H1 (cell line): Measurements from ENCODE around the gene AKT1S1. TPM values are rescaled to one million over a fixed set of nuclear protein-coding genes. Genes with fewer than 3 reads are reported as not detected.

Source experiments
- CTCF ChIA-PET: fragments of 300-600 bp; sonication (Branson Sonifier 250); formaldehyde crosslinking; loops from one replicate; lab custom pipeline; 2021; ENCODE audit not compliant: partially characterized antibody; lab: Charles Lee
- POLR2A ChIA-PET: fragments of 300-600 bp; sonication (Branson Sonifier 250); formaldehyde crosslinking; loops from one replicate; lab custom pipeline; 2021; ENCODE audit warnings: inconsistent platforms; ENCODE audit not compliant: partially characterized antibody; lab: Charles Lee
- DNase-seq, 2 experiments: peaks; one replicate each; pipeline versions ENCODE4 v3.0.0 to v3.0.0-alpha.2; 2010 to 2022; ENCODE audit warnings: low spot score in 2 of 2, low read depth in 1 of 2, mixed read lengths in 1 of 2
- FAIRE-seq: peaks from 2 replicates; lab custom pipeline; 2011; peaks lifted over from hg19 to GRCh38; lab: Jason Lieb, UNC
- H2AFZ ChIP-seq: 2 replicates; pipeline ENCODE4 v1.8.1; 2012; ENCODE audit warnings: low read length, inconsistent platforms
- H2AK5ac ChIP-seq: 2 replicates; pipeline ENCODE4 v1.6.1; 2013; ENCODE audit warnings: low read depth, low read length
- H2BK120ac ChIP-seq: replicated peaks from 2 replicates; pipeline ENCODE3; 2013; ENCODE audit warnings: low read depth, low read length, inconsistent platforms
- H2BK12ac ChIP-seq: 2 replicates; pipeline ENCODE4 v1.6.1; 2013; ENCODE audit warnings: low read depth, low read length
- H2BK15ac ChIP-seq: 2 replicates; pipeline ENCODE4 v1.6.1; 2013; ENCODE audit warnings: low read length
- H2BK20ac ChIP-seq: 2 replicates; pipeline ENCODE4 v1.6.1; 2013; ENCODE audit warnings: low read length
- H2BK5ac ChIP-seq: 2 replicates; pipeline ENCODE4 v1.6.1; 2013; ENCODE audit warnings: low read depth, low read length
- H3K14ac ChIP-seq: 2 replicates; pipeline ENCODE4 v1.6.1; 2013; ENCODE audit warnings: inconsistent platforms; ENCODE audit not compliant: insufficient read length
- H3K18ac ChIP-seq: 2 replicates; pipeline ENCODE4 v1.6.1; 2013; ENCODE audit warnings: low read length; ENCODE audit errors: extremely low read depth
- H3K23ac ChIP-seq: 2 replicates; pipeline ENCODE4 v1.6.1; 2013; ENCODE audit warnings: inconsistent platforms; ENCODE audit not compliant: insufficient read length
- H3K23me2 ChIP-seq: 2 replicates; pipeline ENCODE4 v1.6.1; 2013; ENCODE audit warnings: low read depth, low read length
- H3K27ac ChIP-seq: 2 replicates; pipeline ENCODE4 v1.6.1; 2011; ENCODE audit warnings: low read depth, low read length, inconsistent platforms
- H3K27me3 ChIP-seq, 4 experiments: replicated peaks in 1 of 4; 1 replicate in 1 of 4; 2 replicates in 3 of 4; pipeline versions ENCODE4 v1.6.1 to v1.8.1; 2011 to 2013; ENCODE audit warnings: low read length in 3 of 4, mild to moderate bottlenecking in 3 of 4, inconsistent platforms in 2 of 4, mixed read lengths in 2 of 4, moderate library complexity in 1 of 4; ENCODE audit not compliant: control insufficient read depth in 3 of 4, insufficient read depth in 3 of 4; ENCODE audit errors: extremely low read depth in 1 of 4
- H3K36me3 ChIP-seq, 4 experiments: 2 replicates each; pipeline versions ENCODE4 v1.6.1 to v1.8.1; 2011 to 2013; ENCODE audit warnings: mild to moderate bottlenecking in 4 of 4, low read length in 3 of 4, moderate library complexity in 2 of 4, control low read depth in 1 of 4, inconsistent platforms in 1 of 4; ENCODE audit not compliant: insufficient read depth in 4 of 4, control insufficient read depth in 2 of 4
- H3K4ac ChIP-seq: replicated peaks from 2 replicates; pipeline ENCODE3; 2013; ENCODE audit warnings: low read length, low read depth, mixed read lengths, inconsistent platforms; ENCODE audit not compliant: insufficient read length
- H3K4me1 ChIP-seq, 4 experiments: replicated peaks in 1 of 4; 1 replicate in 1 of 4; 2 replicates in 3 of 4; pipeline versions ENCODE4 v1.6.1 to v1.8.1; 2011 to 2013; ENCODE audit warnings: low read length in 3 of 4, inconsistent platforms in 2 of 4, mixed read lengths in 1 of 4; ENCODE audit not compliant: insufficient read depth in 4 of 4, control insufficient read depth in 3 of 4
- H3K4me2 ChIP-seq, 2 experiments: 2 replicates each; pipeline versions ENCODE4 v1.6.1 to v1.8.1; 2011 to 2013; ENCODE audit warnings: low read depth in 2 of 2, low read length in 2 of 2, control low read depth in 1 of 2, inconsistent platforms in 1 of 2, mild to moderate bottlenecking in 1 of 2; ENCODE audit not compliant: insufficient read depth in 1 of 2
- H3K4me3 ChIP-seq, 4 experiments: fragments of 200-600, 300-600 bp in 1 of 4; sonication (generic), shearing (Covaris generic), sonication (Bioruptor Twin) in 1 of 4; 2 replicates each; pipeline versions ENCODE4 v1.5.1 to v1.8.1; 2011 to 2016; ENCODE audit warnings: low read length in 4 of 4, low read depth in 3 of 4, control low read depth in 2 of 4, inconsistent platforms in 2 of 4, mild to moderate bottlenecking in 2 of 4, mixed read lengths in 1 of 4, moderate library complexity in 1 of 4; ENCODE audit not compliant: insufficient read depth in 2 of 4; ENCODE audit errors: extremely low read depth in 1 of 4
- H3K56ac ChIP-seq: replicated peaks from 2 replicates; pipeline ENCODE3; 2013; ENCODE audit warnings: low read depth, mild to moderate bottlenecking, mixed read lengths, low read length, inconsistent platforms; ENCODE audit not compliant: insufficient read length
- H3K79me1 ChIP-seq: 2 replicates; pipeline ENCODE4 v1.6.1; 2013; ENCODE audit warnings: low read depth, low read length, control low read depth
- H3K79me2 ChIP-seq, 2 experiments: 2 replicates each; pipeline versions ENCODE4 v1.6.1 to v1.8.1; 2012 to 2013; ENCODE audit warnings: low read length in 2 of 2, mild to moderate bottlenecking in 2 of 2, inconsistent platforms in 1 of 2; ENCODE audit not compliant: insufficient read depth in 2 of 2, control insufficient read depth in 1 of 2
- H3K9ac ChIP-seq, 4 experiments: replicated peaks in 1 of 4; 1 replicate in 1 of 4; 2 replicates in 3 of 4; pipeline versions ENCODE4 v1.6.1 to v1.8.1; 2011 to 2013; ENCODE audit warnings: low read depth in 3 of 4, low read length in 3 of 4, control low read depth in 2 of 4, mild to moderate bottlenecking in 2 of 4, moderate library complexity in 2 of 4, inconsistent platforms in 1 of 4; ENCODE audit errors: extremely low read depth in 1 of 4
- H3K9me3 ChIP-seq, 2 experiments: 2 replicates each; pipeline versions ENCODE4 v1.6.1 to v1.8.1; 2012 to 2013; ENCODE audit warnings: mild to moderate bottlenecking in 2 of 2, moderate library complexity in 2 of 2, control low read depth in 1 of 2, inconsistent platforms in 1 of 2, low read depth in 1 of 2, low read length in 1 of 2, mixed read lengths in 1 of 2; ENCODE audit not compliant: insufficient read depth in 2 of 2
- H4K20me1 ChIP-seq, 2 experiments: replicated peaks in 1 of 2; 2 replicates each; pipeline versions ENCODE3 to v1.8.1; 2011 to 2013; ENCODE audit warnings: inconsistent platforms in 2 of 2, low read length in 2 of 2, mild to moderate bottlenecking in 1 of 2; ENCODE audit not compliant: insufficient read depth in 2 of 2, control insufficient read depth in 1 of 2
- H4K5ac ChIP-seq: 2 replicates; pipeline ENCODE4 v1.6.1; 2013; ENCODE audit warnings: low read length, low read depth, mixed read lengths, inconsistent platforms; ENCODE audit not compliant: insufficient read length
- H4K8ac ChIP-seq: 2 replicates; pipeline ENCODE4 v1.8.0; 2013; ENCODE audit warnings: mild to moderate bottlenecking, moderate library complexity, low read length, inconsistent platforms; ENCODE audit not compliant: insufficient read depth; ENCODE audit errors: extremely low read depth
- H4K91ac ChIP-seq: replicated peaks from 2 replicates; pipeline ENCODE3; 2013; ENCODE audit warnings: low read length, mixed read lengths, inconsistent platforms; ENCODE audit not compliant: insufficient read length
- POLR2A ChIP-seq, 2 experiments: IDR thresholded peaks; 1 replicate in 1 of 2; 2 replicates in 1 of 2; pipeline ENCODE4 v1.6.1; 2011; ENCODE audit warnings: low read depth in 2 of 2, low read length in 2 of 2, mild to moderate bottlenecking in 2 of 2; ENCODE audit errors: control extremely low read depth in 1 of 2
- POLR2AphosphoS5 ChIP-seq: IDR thresholded peaks from 2 replicates; pipeline ENCODE4 v1.6.1; 2011; ENCODE audit warnings: low read depth, low read length
- RFX5 ChIP-seq: IDR thresholded peaks from 2 replicates; pipeline ENCODE4 v1.6.1; 2011; ENCODE audit warnings: low read depth, low read length, improper control_type of control experiment, borderline replicate concordance
- WGBS, 2 experiments: shearing (Covaris generic) in 1 of 2; methylation state at CpG; one replicate each; pipeline versions ENCODE4 v1.1.6 to v1.1.7; 2013 to 2015; ENCODE audit warnings: low lambda C conversion rate in 2 of 2, mixed read lengths in 2 of 2, inconsistent platforms in 1 of 2, low coverage in 1 of 2, missing lambda C conversion rate in 1 of 2; ENCODE audit not compliant: insufficient replicate concordance in 2 of 2, insufficient coverage in 1 of 2, insufficient read length in 1 of 2; ENCODE audit errors: extremely low coverage in 1 of 2, missing lambda C conversion rate in 1 of 2; 5-methylcytosine and 5-hydroxymethylcytosine counted together
- polyA plus RNA-seq, 7 experiments: library from polyadenylated mRNA; depleted of rRNA in 3 of 7; stranded (reverse) in 5 of 7; unstranded in 2 of 7; fragments of >200 nt in 5 of 7; fragments of 200-250 nt in 2 of 7; gene quantifications; 1 replicate in 5 of 7; 2 replicates in 1 of 7; 4 replicates in 1 of 7; pipeline versions ENCODE4 v1.2.1 to v1.2.3, GENCODE V29; 2011 to 2013; ENCODE audit warnings: missing spikeins in 2 of 7, mixed read lengths in 2 of 7
- total RNA-seq: library from RNA; stranded (reverse); fragmentation: NEBNext Ultra II Directional; extraction: Animal tissue kit (Norgen Biotek cat#: 25700); gene quantifications from 2 replicates; pipeline ENCODE4 v1.2.1, GENCODE V29; 2021

The AKT1S1 gene
- total and polyA plus RNA-seq, 2 of the 8 experiments (the other 6 are each of a cell fraction or from before 2014, with no cell fraction given), result 40.7 to 45.9 TPM

DNA sequence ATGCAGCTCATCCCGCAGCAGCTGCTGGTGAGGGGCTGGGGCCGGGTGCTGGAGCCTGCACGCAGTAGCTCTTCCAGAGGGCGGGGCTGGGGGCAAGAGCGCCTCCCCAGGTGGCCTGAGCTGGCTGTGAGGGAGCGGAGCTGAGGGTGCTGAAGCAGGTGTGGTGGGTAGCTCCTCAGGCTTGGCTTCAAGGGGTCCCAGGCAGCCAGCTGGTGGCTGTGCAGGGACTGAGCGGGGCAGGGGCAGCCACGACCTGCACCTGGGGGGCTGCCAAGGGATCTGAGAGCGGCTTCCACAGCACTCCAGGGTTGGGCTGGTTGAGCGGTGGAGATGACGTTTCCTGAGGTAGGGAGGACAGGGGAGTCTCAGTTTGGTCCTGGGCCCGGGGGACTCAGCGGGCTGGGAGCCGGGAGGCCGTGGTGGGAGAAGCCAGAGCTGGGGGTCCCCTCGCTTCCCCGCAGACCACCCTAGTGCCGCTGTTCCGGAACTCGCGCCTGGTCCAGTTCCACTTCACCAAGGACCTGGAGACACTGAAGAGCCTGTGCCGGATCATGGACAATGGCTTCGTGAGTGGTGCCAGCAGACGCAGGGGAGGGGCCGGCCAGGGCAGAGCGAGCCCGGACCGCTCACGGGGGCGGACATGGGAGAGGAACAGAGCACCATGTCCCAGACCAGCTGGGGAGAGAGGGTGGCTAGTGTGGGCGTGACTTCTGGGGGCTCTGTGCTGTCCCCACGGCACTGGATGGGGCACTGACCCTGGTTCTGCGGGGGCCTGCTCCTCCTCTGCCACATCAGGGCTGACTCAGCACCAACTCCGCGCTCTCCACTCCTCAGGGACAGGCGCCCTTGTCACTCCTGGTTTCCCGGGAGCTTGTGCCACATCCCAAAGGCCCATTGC lies 18.8 kb downstream of the AKT1S1 start:
- Histone ChIP-seq H3K79me2 (peaks cover 3 to 12% of the 10 kb centered on the region in 2 experiments; a peak in 3 of 4 replicates), H3K4me3 (no peak overlapping the region), H3K56ac (no peak overlapping the region), H2AFZ (no peak overlapping the region), H3K9ac (no peak overlapping the region), H3K27ac (no peak overlapping the region), H4K91ac (no peak overlapping the region), H3K9me3 (no peaks in the 10 kb centered on the region), H3K23me2 (no peaks in the 10 kb centered on the region), H4K8ac (peak overlapping the region; percentile 47; the same call in 1 of the 2 replicates), H2BK120ac (no peak overlapping the region), H4K5ac (no peak overlapping the region), H3K4me2 (no peak overlapping the region), H3K14ac (no peak overlapping the region), H2AK5ac (no peak overlapping the region), H3K4ac (no peak overlapping the region), H3K18ac (no peak overlapping the region), H3K36me3 (peaks cover 21 to 74% (median 49%) of the 10 kb centered on the region in 4 experiments), H2BK5ac (peak overlapping the region; percentile 60; the same call in 1 of the 2 replicates), H4K20me1 (peaks cover 46 to 59% of the 10 kb centered on the region in 2 experiments), H2BK12ac (no peak overlapping the region), H2BK20ac (no peak overlapping the region), H3K23ac (no peak overlapping the region), H2BK15ac (no peak overlapping the region), H3K4me1 (peaks cover 0 to 7% (median 2%) of the 10 kb centered on the region in 4 experiments; a peak in 4 of 7 replicates), H3K27me3 (no peaks in the 10 kb centered on the region), H3K79me1 (peaks cover 11% of the 10 kb centered on the region; the same call in 1 of the 2 replicates)
- DNase-seq, result no peak
- TF ChIP-seq POLR2A (IDR thresholded peaks at IDR 0.05; ENCODE audit: control extremely low read depth in 1 of 2, low read depth in 2 of 2, low read length in 2 of 2), result peak in 1 of 2 experiments; percentile 67; a peak in 2 of 3 replicates
- TF ChIP-seq POLR2AphosphoS5, result peak; percentile 85; the same call in 1 of the 2 replicates
- no peak for TF ChIP-seq RFX5
- 94% methylated on average over 33 of the region's 37 CpGs; no CpG with 5 or more reads in 1 of the 2 experiments for WGBS, 2 experiments
- ChIA-PET POLR2A (interaction anchor here (0.7 to 12.4 kb wide), 20 partner anchors 8 to 218 kb away, joined by 3 to 247 read pairs (median 4); partner anchors contain the start of genes AKT1S1, FUZ, MED25 and PNKP), CTCF (interaction anchor here (1.7 kb wide), 2 partner anchors 10 to 30 kb away, joined by 3 to 4 read pairs; no protein-coding TSS in a partner anchor)
- FAIRE-seq, result no peak
